Measurements from ENCODE around the gene RAD21L1. TPM values are rescaled to one million over a fixed set of nuclear protein-coding genes. Genes with fewer than 3 reads are reported as not detected.
A peak's percentile ranks its signal among the peaks of the same experiment; 100 is the strongest.

The RAD21L1 gene
- polyA plus RNA-seq (ENCODE audit: insufficient read length in 10 of 10) = under 1 TPM in 3 of 10 donors, not detected in 7; 0.10 to 0.13 (median 0.11) TPM
- long read RNA-seq, donor 1 = 0 reads
- long read RNA-seq, donor 2 = 0 reads
- long read RNA-seq, donor 3 = 0 reads
- long read RNA-seq, donor 4 = 0 reads
- long read RNA-seq, donor 5 = 0 reads
- long read RNA-seq, donor 6 = 0 reads
- long read RNA-seq, donor 7 = 0 reads
- long read RNA-seq, donor 8 = 0 reads
- long read RNA-seq, donor 9 = 0 reads

DNA sequence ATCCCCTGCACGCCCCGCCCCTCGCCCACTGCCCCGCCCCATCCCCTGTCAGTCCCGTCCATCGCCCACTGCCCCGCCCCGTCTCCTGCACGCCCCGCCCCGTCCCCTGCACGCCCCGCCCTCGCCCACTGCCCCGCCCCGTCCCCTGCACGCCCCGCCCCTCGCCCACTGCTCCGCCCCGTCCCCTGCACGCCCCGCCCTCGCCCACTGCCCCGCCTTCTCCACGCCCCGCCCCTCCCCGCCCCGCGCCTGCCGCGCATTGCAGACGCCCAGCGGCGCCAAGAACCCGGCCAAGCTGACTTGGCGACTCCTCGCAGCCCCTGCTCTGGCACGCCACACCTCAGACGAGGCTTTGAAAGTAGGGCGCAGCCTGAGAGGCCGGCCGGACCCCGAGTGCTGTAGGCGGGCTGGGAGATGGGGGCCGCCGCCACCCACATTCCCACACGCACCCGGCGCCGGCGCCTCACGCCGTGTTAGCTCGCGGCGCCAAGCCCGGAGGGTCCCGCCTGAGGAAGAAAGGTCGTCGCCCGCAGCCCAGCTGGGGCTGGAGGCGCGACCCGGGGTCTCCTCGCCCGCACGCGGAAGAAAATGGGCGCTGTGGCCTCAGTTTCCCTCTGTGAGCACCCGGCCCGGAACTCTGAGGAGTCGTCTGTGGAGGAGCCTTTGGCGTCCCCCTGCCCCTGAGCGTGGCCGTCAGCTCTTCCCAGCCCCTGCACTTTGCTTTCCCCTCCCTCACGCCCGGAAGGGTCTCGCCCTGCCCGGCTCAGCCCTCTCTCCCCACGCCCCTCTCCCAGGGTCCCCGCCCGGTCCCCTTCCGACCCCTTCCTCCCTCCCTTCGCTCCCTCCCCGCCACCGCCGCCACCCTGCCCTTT is at the start of gene RAD21L1:
Gene RAD21L1 (plus strand): TSS at position 262 of the 872 bp plus-strand sequence. CDS start 2,410 bp downstream, outside the sequence.
- peak; percentile 31 to 54 (median 37) for DNase-seq

- no peak for DNase-seq
These were observed 48.2 kb upstream of the RAD21L1 start for GRCh38 chr20:1177680-1178079.

DNA sequence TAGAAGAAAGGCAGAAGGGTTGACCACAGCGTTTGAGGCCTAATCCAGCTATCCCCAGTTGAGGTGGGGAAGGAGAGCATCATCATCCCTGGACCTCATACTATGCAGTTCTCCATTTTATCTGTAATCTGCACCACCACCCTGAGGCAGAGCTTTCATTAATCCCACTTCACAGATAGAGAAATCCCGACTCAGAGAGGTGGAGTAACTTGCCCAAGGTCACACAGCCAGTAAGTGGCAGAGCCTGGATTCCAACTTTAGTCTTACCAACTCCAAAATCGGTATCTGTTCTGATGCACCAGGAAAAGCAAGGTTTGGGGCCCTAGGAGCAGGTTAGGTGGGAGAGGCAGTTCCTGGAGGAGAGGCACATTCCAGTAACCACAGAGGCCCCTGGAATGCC is 47.7 kb upstream of the RAD21L1 start:
- DNase-seq = no peak

DNA sequence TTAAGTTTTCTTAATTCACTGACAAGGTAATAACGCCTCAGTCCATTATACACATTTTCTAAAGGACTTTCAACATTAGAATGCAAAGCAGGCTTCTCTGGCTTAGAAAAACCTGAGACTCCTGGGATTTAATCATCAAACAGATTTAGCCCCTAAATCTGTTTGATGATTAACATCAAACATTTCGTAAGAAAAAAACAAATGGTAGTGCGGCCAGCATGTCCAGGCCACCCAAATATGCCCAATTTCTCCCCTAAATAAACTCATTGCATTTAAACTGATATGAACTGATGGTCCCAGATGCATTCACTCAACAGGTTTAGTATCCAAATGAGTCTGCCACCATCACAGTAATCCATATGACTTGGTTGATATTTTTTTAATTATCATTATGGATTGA is 47.2 kb upstream of the RAD21L1 start:
- DNase-seq = no peak

DNA sequence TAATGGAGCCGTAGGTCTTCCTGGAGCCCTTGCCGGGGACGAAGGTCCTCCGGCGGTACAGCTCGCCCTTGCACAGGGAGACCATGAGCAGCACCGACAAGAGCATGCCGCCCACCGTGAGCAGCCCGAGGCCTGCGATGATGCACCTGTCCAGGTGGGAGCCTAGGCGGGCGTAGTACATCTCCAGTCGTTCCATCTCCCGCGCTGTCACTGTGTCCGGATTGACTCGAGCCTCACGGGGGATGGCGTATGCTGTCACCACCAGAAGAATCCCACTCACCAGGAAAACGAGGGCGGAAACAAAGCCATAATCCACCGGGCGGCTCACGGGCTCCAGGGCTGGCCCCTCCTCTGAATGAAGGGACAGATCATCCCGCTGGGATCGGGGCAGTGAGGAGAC is 44.9 kb upstream of the RAD21L1 start:
- DNase-seq = no peak

- DNase-seq = no peak
These were observed 43.7 kb upstream of the RAD21L1 start for GRCh38 chr20:1182106-1182505.

- DNase-seq = no peak
These were observed 42.7 kb upstream of the RAD21L1 start for GRCh38 chr20:1183153-1183552.

DNA sequence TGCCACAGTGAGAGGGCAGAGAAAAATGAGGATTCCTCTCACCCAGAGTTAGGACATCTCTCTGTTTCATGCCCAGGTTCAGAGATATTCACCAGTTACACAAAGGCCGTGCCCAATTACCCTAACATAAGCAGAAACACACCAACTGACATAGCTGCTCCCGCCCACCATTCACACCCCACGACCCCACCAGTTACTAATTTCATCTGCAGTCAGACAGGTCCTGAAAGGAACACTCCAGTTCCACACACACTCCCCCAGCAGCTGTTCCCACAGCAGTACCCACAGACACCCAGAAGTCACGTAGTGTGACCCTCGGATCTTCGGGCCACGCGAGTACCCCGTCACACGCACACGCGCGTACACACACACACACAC is 41.6 kb upstream of the RAD21L1 start:
- DNase-seq = no peak

DNA sequence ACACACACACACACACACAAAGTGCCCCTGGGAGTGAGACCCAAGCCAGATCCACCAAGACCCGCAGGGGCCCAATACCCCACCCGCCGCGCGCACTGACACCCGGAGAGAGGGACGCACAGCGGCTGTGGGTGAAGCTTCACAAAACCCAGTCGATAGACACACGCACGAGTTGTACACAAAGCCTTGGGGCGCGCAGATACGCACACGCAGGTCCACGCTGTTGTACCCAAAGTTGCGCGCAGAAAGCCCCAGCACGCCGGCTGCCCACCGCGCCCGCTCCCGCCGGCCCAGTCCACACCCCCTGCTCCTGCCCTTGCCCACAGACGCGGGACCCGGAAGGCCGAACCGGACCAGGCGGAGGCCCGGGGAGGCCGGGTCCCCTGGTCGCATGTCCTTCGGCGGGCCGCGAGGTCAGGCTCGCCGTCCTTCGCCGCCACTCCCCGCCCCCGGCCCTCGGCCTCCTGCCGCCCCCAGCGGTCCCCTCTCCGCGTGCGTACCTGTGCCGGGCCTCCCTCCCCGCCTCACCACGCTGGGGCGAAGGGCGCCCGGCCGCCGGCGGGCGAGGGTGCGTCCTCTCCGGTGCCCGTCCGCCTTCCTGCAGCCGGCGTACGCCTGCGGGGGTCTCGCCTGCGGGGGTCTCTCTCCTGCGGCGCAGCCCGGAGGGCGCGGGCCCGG is 41.1 kb upstream of the RAD21L1 start, which contains the start of gene TMEM74B:
Gene TMEM74B (minus strand): TSS at position 344 of the 678 bp plus-strand sequence. CDS start 1,180 bp downstream, outside the sequence.
- DNase-seq = no peak

- DNase-seq = no peak
These were observed 40.5 kb upstream of the RAD21L1 start for GRCh38 chr20:1185316-1185741.

- DNase-seq = peak in 2 of 3 donors; percentile 22 to 34
These were observed 40.0 kb upstream of the RAD21L1 start for GRCh38 chr20:1185790-1186334.

- no peak for DNase-seq
These were observed 39.4 kb upstream of the RAD21L1 start for GRCh38 chr20:1186367-1186991.

DNA sequence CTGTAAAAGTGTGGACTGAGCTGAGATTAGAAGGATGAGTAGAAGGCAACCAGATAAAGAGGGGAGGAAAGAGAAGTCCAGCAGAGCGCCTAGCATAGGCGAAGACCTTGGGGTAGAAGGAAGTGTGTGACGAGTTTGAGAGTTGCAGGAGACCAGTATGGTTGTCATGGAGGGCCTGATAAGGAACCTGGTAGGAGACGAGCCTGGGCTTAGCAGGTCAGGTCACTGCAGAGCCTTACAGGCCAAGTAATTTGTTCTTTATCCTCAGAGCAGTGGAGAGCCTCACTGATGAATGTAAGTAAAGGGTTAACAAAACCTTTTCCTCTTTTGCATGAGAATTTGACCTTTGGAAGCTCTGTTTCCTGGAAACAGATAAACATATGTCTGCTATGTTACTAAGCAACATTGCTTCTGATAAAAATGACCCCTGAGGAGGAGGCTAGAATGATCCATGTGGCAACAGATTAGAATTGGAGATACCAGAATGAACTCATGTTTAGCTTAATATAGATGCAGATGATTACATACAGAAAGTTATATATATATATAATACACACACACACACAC is 38.2 kb upstream of the RAD21L1 start:
- no peak for DNase-seq

- DNase-seq = no peak
These were observed 37.5 kb upstream of the RAD21L1 start for GRCh38 chr20:1188347-1188746.

DNA sequence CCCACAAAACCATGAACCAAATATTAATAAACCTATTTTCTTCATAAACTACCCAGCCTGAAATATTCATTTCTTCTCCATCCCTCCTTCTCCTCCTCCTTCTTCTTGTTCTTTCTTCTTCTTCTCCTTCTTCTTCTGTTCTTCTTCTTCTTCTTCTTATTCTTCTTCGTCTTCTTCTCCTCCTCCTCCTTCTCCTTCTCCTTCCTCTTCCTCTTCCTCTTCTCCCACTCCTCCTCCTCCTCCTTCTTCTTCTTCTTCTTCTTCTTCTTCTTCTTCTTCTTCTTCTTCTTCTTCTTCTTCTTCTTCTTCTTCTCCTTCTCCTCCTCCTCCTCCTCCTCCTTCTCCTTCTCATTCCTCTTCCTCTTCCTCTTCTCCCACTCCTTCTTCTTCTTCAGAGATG is 36.0 kb upstream of the RAD21L1 start:
- DNase-seq = no peak

GRCh38 chr20:1190847-1191246 is 35.0 kb upstream of the RAD21L1 start:
- no peak for DNase-seq

DNA sequence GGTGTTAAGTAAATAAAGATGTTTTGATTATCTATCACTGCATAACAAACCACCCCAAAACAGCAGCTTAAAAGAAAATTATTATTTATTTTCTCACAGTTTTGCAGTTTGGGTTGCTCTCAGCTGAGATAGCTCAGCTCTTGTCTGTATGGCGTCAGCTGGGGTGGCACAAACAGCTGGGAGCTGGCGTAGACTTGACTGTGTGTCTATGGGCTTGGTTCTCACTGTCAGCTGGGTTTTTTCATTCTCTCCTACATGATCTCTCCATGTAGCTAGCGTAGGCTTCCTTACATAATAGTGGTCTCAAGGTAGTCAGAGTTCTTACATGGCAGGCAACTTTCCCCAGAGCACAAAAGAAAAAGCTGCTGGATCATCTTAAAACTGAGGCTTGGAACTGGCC is 34.5 kb upstream of the RAD21L1 start:
- no peak for DNase-seq

- no peak for DNase-seq
These were observed 30.6 kb upstream of the RAD21L1 start for GRCh38 chr20:1195226-1195625.

- DNase-seq = no peak
These were observed 29.2 kb upstream of the RAD21L1 start for GRCh38 chr20:1196634-1197033.

DNA sequence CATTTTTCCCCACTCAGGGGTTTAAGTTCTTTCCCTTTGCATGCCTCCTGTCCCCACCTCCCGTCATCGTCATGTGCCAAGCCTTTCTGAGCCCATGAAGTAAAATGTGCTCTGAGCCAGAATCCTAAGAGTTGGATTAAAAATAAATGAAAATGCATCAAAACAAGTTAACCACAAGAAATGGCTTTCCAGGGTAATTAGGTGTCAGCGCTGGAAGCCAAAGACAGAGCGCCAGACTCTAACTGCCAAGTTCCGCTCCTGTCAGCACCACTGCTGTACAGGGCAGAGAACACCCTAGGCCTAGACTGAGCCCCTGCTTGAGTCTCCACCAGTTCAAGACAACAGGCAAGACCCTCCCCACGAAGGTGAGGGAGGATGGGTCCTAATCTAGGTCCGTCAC is 28.0 kb upstream of the RAD21L1 start:
- no peak for DNase-seq

GRCh38 chr20:1198751-1199150 is 27.1 kb upstream of the RAD21L1 start:
- DNase-seq = no peak

Data from muscle of back (tissue), 13 donors.